DMS53 treated with DMSO at 0.1 percent for 48 hours (cell line): ENCODE results near the gene ZNF136.

Source experiments
- DNase-seq: peaks from one replicate; lab custom pipeline; 2025; ENCODE audit not compliant: unreplicated experiment; lab: John Stamatoyannopoulos, UW

The ZNF136 gene

DNA sequence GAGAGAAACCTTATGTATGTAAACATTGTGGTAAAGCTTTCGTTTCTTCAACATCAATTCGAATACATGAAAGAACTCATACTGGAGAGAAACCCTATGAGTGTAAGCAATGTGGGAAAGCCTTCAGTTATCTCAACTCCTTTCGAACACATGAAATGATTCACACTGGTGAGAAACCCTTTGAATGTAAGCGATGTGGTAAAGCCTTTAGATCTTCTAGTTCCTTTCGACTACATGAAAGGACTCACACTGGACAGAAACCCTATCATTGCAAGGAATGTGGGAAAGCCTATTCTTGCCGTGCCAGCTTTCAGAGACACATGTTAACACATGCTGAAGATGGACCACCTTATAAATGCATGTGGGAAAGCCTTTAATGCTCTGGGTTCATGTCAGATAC is 24.7 kb downstream of the ZNF136 start:
- no peak for DNase-seq

DNA sequence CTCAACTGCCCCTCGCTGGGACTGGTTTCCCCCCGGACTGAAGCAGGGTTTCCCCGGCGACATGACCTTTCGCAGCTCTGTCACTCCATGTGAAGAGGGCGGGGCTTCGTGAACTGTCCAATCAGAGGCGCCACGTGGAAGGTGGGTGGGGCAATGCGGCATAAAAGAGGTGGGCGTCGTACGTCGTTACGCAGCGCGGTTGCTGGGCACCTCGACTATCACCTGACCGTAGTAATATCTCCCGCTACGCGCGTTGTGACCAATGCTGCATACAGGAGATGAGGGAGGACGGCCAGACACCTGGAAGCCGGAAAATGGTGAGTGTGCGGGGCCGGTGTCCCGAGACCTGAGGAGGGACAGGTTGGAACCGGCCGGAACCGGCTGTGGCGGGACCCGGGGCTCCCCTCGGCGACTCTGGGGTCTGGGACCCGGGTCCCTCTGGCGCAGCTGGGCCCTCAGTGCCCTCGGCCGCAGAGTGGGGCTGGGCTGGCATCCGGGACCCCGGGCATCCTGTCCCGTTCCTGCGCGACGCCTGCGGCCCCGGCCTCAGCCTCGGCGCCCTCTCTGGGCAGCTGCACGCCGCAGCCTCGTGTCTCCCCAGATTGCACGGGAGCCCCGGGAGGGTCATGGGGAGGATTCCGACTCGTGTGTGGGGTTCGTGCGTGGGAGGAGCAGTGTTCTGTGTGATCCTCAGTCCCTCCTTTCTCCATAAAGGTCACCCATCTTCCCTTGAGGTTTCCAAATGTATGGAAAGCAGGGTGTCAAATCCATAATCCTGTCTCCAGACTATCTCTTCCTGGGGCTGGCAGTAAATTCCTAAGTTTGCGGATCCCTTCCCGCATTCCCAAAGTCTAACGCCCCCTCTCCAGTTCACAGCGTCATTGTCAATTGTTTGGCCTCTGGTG is 32.2 kb downstream of the ZNF136 start:
- peak; percentile 52 for DNase-seq

DNA sequence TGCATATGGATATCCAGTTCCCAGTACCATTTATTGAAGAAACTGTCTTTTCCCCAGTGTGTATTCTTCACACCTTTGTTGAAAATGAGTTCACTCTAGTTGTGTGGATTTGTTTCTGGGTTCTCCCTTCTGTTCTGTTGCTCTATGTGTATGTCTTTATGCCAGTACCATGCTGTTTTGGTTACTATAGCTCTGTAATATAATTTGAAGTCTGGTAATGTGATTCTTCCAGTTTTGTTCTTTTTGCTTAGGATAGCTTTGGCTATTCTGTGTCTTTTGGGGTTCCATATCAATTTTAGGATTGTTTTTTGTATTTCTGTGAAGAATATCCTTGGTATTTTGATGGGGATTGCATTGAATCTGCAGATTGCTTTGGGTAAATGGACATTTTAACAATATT is 35.2 kb downstream of the ZNF136 start:
- DNase-seq, result no peak

DNA sequence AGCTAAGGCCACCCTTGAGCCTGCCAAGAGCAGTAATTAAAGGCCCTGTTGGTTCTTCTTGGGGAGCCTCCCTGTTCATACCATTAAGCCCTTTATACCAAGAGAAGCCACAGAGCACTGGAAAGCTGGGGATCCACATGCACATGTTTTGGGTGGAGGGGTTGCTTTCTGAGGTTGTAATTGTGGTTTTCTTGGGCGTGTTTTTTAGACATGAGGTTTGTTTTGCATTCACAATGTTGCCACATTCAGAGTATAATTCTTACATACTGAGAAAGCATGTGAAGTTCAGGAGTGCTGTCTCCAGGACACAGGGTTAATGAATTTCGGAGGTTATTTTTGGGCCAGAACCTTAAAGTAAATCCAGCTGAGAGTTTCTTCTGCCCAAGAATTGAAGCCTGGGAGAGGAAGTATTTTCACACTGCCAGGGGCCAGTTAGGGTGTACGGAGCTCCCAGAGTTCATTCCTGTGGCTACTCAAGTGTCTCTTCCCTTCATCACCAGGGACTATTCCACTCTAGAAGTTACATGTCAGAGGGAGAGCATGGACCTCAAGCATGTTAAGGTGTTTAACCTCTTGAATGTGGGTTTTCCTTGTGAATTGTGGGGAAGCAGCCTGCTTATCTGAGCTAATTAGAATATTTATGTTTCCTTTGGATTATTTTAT is 37.0 kb downstream of the ZNF136 start:
- DNase-seq, result no peak

DNA sequence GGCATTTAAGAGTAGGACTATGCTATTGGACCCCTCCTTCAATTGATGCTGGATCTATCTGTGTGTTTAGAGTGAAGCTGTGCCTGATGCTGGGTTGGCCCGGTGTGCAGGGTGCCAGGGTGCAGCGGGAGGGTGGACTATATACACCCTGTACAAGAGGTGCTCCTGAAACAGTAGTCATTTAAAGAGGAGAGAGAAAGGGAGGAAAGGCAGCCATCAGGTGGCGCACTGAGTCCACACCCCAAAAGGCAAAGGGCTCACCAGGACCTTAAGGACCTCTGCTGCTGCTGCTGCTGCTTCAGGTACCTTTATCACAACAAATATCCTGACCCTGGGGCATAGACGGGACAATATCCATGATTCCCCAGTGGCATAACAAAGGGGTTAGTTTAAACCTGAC is 39.4 kb downstream of the ZNF136 start:
- DNase-seq, result no peak

DNA sequence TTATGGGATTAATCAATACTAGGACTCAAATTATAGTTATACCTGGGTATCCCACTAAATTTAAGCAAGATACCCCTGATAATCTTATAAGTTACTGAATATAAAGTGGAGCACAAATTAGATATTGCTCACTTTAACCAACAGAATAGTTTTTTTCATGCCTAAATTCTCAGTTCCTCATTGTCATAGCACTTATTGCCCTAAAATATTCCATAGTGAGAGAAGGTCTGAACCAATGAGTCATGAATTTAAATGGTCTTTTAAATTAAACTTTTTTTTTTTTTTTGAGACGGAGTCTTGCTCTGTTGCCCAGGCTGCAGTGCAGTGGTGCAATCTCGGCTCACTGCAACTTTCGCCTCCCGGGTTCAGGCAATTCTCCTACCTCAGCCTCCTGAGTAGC is 42.4 kb downstream of the ZNF136 start:
- DNase-seq, result no peak

DNA sequence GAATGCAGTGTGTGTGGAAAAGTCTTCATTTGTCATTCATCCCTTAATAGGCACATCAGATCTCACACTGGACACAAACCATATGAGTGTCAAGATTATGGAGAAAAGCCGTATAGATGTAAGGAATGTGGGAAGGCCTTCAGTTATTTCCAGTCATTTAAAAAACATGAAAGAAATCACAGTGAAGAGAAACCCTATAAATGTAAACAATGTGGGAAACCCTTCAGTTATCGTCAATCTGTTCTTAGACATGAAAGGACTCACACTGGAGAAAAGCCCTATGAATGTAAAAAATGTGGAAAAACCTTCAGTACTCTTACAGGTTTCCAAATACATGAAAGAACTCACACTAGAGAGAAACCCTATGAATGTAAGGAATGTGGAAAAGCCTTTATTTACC is 45.3 kb downstream of the ZNF136 start:
- DNase-seq, result no peak

DNA sequence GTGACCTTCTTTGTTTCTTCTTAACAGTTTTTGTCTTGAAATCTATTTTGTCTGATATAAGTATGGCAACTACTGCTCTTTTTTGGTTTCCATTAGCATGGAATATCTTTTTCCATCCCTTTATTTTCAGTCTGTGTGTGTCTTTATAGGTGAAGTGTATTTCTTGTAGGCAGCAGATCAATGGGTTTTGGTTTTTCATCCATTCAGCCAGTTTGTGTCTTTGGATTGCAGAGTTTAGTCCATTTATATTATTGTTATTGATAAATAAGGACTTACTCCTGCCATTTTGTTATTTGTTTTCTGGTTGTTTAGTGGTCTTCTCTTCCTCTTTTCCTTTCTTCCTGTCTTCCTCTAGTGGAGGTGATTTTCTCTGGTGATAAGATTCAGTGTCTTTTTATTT is 54.4 kb downstream of the ZNF136 start:
- no peak for DNase-seq

DNA sequence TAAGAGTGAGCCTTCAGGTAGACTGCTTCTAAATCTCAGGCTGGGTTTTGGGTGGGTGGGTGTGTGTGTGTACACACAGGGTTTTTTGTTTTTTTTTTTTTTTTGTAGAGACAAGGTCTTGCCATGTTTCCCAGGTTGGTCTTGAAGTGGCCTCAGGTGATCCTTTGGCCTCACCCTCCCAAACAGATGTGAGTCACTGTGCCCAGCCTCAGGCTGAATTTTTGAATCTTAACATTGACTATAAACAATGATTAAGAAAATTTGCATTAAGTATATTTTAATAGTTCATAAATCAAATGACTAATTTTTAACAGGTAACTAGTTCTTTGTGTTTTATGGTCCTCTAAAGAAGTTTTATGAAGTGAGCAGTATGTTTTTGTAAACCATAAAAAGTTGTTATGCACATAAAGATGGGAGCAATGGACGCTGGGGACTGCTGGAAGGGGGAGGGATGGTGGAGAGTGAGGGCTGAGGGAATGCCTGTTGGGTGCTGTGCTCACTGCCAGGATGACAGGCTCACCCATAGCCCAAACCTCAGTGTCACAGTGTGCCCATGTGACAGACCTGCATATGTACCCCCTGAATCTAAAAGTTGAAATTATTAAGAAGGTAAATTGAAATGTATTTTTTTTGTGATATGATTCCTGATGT is 60.2 kb downstream of the ZNF136 start:
- DNase-seq, result no peak

DNA sequence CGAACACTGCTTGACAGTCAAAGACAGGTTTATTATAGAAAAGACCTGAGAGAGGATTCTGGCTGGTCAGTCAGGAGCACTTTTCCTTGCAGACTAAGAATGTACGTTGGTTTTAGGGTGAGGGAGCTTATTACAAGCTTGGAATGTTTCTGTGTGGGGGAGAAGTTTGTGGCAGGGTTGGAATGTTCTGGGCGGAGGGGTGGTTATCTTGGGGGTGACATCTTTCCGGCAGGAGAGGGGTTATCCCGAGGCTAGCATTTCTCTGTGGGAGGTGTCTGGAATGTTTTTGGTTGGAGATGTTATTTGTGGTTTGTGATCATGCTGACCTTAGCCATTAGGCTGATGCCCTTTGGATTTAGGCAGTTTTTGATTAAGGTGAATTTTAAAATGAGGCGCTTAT is 61.8 kb downstream of the ZNF136 start:
- DNase-seq, result no peak

DNA sequence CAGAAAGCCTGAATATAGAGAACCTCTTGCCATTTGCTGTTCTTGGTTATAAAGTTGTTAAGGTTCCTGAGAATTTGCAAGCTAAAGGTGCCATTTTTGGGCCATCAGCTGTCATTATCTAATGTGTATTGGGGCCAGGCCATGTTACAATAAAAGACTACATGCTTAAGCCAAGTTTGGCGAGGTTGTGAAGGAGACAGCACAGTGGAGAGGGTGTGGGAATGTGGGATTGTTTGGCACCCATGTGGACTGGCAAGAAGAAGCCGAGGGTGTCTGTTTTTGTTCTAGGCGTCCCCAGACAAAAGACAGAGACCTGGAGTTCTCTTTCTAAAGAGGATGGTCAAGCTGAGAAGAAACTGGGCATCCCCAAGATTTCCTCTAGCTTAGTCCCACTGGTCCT is 67.1 kb downstream of the ZNF136 start:
- no peak for DNase-seq

DNA sequence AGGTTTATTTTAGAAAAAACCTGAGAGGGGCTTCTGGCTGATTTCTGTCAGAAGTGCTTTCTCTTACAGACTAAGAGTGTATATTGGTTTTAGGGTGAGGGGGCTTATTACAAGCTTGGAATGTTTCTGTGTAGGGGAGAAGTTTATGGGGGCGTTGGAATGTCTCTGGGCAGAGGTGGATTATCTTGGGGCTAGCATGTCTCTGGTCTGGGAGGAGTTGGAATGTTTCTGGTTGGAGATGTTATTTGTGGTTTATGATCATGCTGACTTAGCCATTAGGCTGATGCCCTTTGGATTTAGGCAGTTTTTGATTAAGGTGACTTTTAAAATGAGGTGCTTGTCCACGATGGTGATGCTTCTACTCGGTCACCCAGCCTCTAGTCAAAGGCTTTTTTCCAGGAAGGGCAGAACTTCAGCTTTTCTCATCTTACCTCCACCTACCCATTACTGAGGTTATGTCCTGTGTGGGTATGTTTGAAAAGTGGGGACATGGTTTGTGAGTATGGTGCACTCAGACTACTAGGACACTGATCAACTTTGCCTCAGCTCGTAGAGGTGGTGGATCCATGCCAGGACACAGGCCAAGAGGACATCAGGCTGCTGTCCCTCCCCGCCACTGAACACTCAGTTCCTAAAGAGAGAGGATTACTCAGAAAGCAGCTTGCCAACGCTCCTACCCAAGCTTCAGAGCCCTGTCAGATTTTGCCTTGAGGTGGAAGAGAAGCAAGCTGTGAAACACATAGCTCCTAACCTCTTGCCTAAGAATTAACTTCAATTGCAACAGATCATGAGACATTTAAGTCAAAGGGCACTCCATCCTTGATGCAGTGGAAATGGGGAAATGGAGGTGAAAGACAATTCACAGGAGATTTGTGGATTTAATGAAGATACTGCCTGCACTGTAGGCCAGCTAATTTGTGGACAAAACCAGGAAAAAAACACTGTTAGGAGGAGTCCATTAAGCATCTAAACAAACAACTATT is 68.1 kb downstream of the ZNF136 start:
- DNase-seq, result no peak

DNA sequence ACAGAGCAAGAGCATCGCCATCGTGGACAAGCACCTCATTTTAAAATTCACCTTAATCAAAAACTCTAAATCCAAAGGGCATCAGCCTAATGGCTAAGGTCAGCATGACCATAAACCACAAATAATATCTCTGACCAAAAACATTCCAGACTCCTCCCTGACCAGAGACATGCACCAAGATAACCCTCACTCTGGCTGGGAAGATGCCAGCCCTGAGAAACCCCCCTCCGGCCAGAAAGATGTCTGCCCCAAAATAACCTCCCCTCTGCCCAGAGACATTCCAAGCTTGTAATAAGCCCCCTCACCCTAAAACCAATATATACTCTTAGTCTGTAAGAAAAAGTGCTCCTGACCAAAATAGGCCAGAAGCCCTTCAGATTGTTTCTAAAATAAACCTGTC is 70.1 kb downstream of the ZNF136 start:
- DNase-seq, result no peak

DNA sequence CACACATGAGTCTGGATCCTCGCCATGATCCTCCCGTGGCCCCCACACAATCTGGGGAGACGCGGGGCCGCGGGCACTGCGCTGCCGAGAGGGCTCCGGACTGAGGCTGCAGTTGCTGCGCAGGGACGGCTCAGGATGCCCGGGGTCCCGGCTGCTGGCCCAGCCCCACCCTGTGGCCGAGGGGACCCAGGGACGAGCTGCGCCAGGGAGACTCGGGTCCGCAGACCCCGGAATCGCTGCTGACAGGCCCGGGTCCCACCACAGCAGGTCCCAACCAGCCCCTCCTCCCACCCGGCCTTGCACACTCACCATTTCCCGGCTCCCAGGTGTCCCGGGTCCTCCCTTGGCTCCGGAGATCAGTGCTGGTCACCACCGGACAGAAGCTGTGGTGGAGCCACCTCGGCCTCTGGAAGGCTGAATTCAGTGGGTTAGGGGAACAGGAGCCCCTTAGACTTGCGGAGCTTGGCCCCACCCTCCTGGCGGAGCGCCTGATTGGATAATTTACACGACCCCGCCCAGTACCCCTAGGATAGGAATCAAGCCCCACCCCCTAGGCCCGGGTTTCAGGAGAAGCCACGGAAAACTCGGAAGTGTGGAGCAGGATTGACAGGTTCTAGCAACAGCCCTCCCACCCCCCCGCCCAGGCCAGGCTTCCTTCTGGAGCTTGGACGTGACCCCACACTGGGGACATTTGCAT is 74.4 kb downstream of the ZNF136 start:
- DNase-seq, result no peak
